Ovary (tissue), 3 donors: Measurements from ENCODE around the gene SPEG.

Experiments used
- EP300 ChIP-seq: sonication (generic); formaldehyde crosslinking; IDR thresholded peaks from one replicate; pipeline ENCODE4 v1.6.1; 2017; ENCODE audit warnings: antibody characterized with exemption
- POLR2A ChIP-seq: fragments of 450-650 bp; IDR thresholded peaks from one replicate; pipeline ENCODE4 v1.6.1; 2017; ENCODE audit warnings: antibody characterized with exemption, mild to moderate bottlenecking, moderate library complexity
- TF ChIP-seq, protein P1 (sequence below), 3 donors: fragments of 450-650 bp in 2 of 3; fragments of 200-600 bp in 1 of 3; IDR thresholded peaks; one replicate each; pipeline versions ENCODE4 v1.5.1 to v1.8.0; 2016 to 2022; ENCODE audit warnings: antibody characterized with exemption in 3 of 3, mild to moderate bottlenecking in 1 of 3
- donor health status: DM: no; HTN: no; CAD: no.

- no peak for TF ChIP-seq POLR2A
- TF ChIP-seq EP300 = no peak
- TF ChIP-seq, protein P1, sequence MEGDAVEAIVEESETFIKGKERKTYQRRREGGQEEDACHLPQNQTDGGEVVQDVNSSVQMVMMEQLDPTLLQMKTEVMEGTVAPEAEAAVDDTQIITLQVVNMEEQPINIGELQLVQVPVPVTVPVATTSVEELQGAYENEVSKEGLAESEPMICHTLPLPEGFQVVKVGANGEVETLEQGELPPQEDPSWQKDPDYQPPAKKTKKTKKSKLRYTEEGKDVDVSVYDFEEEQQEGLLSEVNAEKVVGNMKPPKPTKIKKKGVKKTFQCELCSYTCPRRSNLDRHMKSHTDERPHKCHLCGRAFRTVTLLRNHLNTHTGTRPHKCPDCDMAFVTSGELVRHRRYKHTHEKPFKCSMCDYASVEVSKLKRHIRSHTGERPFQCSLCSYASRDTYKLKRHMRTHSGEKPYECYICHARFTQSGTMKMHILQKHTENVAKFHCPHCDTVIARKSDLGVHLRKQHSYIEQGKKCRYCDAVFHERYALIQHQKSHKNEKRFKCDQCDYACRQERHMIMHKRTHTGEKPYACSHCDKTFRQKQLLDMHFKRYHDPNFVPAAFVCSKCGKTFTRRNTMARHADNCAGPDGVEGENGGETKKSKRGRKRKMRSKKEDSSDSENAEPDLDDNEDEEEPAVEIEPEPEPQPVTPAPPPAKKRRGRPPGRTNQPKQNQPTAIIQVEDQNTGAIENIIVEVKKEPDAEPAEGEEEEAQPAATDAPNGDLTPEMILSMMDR (IDR thresholded peaks at IDR 0.05) = no peak
Observed at GRCh38 chr2:219525533-219526232, 91.0 kb downstream of the SPEG start.
